Smooth muscle cell (in vitro differentiated cells): ENCODE data around the gene NDRG3. TPM values are rescaled to one million over a fixed set of nuclear protein-coding genes. Genes with fewer than 3 reads are reported as not detected.

Experiments used
- DNase-seq: peaks from one replicate; lab custom pipeline; 2025; ENCODE audit not compliant: unreplicated experiment; lab: John Stamatoyannopoulos, UW
- H2AFZ ChIP-seq: fragments of 200-600 bp; sonication (generic); 2 replicates; pipeline ENCODE4 v1.6.0; 2016; ENCODE audit warnings: antibody characterized with exemption, low read depth, mild to moderate bottlenecking
- H3F3A ChIP-seq: fragments of 200-600 bp; sonication (generic); 2 replicates; pipeline ENCODE4 v1.6.0; 2017; ENCODE audit warnings: antibody characterized with exemption, low read depth
- H3K27ac ChIP-seq: fragments of 200-600 bp; sonication (generic); 2 replicates; pipeline ENCODE4 v1.5.1; 2016; ENCODE audit warnings: low read depth, mild to moderate bottlenecking
- H3K27me3 ChIP-seq: fragments of 200-600 bp; sonication (generic); 2 replicates; pipeline ENCODE4 v1.6.1; 2016; ENCODE audit warnings: low read depth, mild to moderate bottlenecking
- H3K36me3 ChIP-seq: fragments of 200-600 bp; sonication (generic); 2 replicates; pipeline ENCODE4 v1.5.1; 2016; ENCODE audit warnings: low read depth
- H3K4me1 ChIP-seq: fragments of 200-600 bp; sonication (generic); 2 replicates; pipeline ENCODE4 v1.5.1; 2016; ENCODE audit warnings: low read depth
- H3K4me2 ChIP-seq: fragments of 200-600 bp; sonication (generic); 2 replicates; pipeline ENCODE4 v1.6.0; 2016; ENCODE audit warnings: mild to moderate bottlenecking
- H3K4me3 ChIP-seq: fragments of 200-600 bp; sonication (generic); 2 replicates; pipeline ENCODE4 v1.5.1; 2016; ENCODE audit warnings: mild to moderate bottlenecking
- H3K79me2 ChIP-seq: fragments of 200-600 bp; sonication (generic); 2 replicates; pipeline ENCODE4 v1.6.0; 2016; ENCODE audit warnings: low read depth, mild to moderate bottlenecking
- H3K9ac ChIP-seq: fragments of 200-600 bp; sonication (generic); 2 replicates; pipeline ENCODE4 v1.6.0; 2016; ENCODE audit warnings: low read depth
- H3K9me3 ChIP-seq: fragments of 200-600 bp; sonication (generic); replicated peaks from 2 replicates; pipeline ENCODE4 v1.5.1; 2016; ENCODE audit warnings: low read depth
- H4K20me1 ChIP-seq: fragments of 200-600 bp; sonication (generic); 2 replicates; pipeline ENCODE4 v1.6.0; 2016; ENCODE audit warnings: low read depth
- WGBS: methylation state at CpG from one replicate; pipeline ENCODE4 v1.1.7; 2016; ENCODE audit warnings: low lambda C conversion rate; 5-methylcytosine and 5-hydroxymethylcytosine counted together
- polyA plus RNA-seq: library from polyadenylated mRNA; unstranded; fragments of >200 nt; fragmentation: Nextera tagmentation; extraction: Ambion mirVana; gene quantifications from 2 replicates; pipeline ENCODE4 v1.2.1, GENCODE V29; 2016
- total RNA-seq: library from RNA; depleted of rRNA; stranded (reverse); fragments of >200 nt; gene quantifications from 2 replicates; pipeline ENCODE4 v1.2.3, GENCODE V29; 2014
- TF ChIP-seq, protein P1 (sequence below): fragments of 200-600 bp; sonication (generic); IDR thresholded peaks from 2 replicates; pipeline ENCODE4 v1.5.1; 2017; ENCODE audit warnings: borderline replicate concordance, mild to moderate bottlenecking, antibody characterized with exemption; ENCODE audit not compliant: insufficient read depth, poor library complexity, severe bottlenecking

NDRG3 gene
- total and polyA plus RNA-seq, 2 experiments from 2014 or later, result 13.4 to 14.6 TPM

DNA sequence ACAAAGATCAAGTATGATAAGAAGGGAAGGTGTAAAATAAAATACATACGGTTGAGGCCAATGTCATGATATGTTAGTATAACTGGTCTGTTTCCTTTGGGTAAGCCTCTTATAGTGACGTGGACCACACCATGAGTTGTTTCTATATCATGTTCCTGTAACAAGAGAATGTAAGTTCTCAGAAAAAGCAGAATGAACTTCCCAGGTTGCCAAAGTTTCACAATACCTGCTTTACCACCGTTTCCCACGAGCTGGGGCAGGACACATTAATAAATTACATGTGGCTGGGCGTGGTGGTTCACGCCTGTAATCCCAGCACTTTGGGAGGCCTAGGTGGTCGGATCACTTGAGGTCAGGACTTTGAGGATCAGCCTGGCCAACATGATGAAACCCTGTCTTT, 57.3 kb downstream of the NDRG3 start:
- Histone ChIP-seq H3K4me1 (no peaks in the 10 kb centered on the region), H3K4me2 (no peak overlapping the region), H3K9ac (no peak overlapping the region), H3K79me2 (no peaks in the 10 kb centered on the region), H3K27me3 (no peaks in the 10 kb centered on the region), H3K9me3 (no peaks in the 10 kb centered on the region), H3K36me3 (no peaks in the 10 kb centered on the region), H2AFZ (no peak overlapping the region), H3F3A (no peaks in the 10 kb centered on the region), H4K20me1 (no peaks in the 10 kb centered on the region), H3K4me3 (no peak overlapping the region), H3K27ac (no peak overlapping the region)
- no peak for DNase-seq
- TF ChIP-seq, protein P1, sequence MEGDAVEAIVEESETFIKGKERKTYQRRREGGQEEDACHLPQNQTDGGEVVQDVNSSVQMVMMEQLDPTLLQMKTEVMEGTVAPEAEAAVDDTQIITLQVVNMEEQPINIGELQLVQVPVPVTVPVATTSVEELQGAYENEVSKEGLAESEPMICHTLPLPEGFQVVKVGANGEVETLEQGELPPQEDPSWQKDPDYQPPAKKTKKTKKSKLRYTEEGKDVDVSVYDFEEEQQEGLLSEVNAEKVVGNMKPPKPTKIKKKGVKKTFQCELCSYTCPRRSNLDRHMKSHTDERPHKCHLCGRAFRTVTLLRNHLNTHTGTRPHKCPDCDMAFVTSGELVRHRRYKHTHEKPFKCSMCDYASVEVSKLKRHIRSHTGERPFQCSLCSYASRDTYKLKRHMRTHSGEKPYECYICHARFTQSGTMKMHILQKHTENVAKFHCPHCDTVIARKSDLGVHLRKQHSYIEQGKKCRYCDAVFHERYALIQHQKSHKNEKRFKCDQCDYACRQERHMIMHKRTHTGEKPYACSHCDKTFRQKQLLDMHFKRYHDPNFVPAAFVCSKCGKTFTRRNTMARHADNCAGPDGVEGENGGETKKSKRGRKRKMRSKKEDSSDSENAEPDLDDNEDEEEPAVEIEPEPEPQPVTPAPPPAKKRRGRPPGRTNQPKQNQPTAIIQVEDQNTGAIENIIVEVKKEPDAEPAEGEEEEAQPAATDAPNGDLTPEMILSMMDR, result no peak
- WGBS, result 91% methylated on average over 7 of the region's 7 CpGs

DNA sequence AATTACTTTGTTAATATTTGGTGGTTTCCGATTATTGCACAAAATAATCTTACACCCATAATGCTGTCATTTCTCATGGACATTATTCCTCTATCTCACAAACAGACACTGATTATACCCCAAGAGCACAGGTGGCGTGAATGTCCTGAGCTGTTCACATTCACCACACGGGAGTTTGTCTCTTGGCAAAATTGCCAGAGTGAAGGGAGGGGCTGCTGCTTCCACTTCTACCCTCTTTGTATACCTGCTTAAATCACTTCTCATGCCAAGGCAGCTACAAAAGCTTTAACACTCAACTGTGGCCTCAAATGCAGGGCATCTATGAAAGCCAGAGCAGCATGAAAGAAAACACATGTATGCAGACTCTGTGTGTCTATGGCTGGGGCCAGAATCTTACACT, 58.0 kb downstream of the NDRG3 start:
- Histone ChIP-seq H2AFZ (no peak overlapping the region), H3F3A (no peaks in the 10 kb centered on the region), H3K36me3 (no peaks in the 10 kb centered on the region), H3K79me2 (no peaks in the 10 kb centered on the region), H4K20me1 (no peaks in the 10 kb centered on the region), H3K4me2 (no peak overlapping the region), H3K4me3 (no peak overlapping the region), H3K9ac (no peak overlapping the region), H3K4me1 (no peaks in the 10 kb centered on the region), H3K27me3 (no peaks in the 10 kb centered on the region), H3K27ac (no peak overlapping the region), H3K9me3 (no peaks in the 10 kb centered on the region)
- TF ChIP-seq, protein P1, result no peak
- WGBS, result 96% methylated on average over 3 of the region's 3 CpGs
- DNase-seq, result no peak

DNA sequence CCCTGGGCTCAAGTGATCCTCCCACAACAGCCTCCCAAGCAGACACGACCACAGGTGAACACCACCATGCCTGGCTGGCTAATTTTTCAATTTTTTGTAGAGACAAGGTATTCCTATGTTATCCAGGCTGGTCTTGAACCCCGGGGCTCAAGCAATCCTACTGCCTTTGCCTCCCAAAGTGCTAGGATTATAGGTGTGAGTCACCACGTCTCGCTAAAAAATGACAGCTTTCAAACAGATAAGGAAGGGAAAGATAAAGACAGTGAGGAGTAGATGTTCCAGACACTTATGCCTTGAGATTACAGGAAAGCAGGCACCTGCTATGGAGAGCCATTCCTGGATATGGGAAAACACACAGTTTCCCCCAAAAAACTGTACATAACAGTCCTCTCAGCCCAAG, 58.9 kb downstream of the NDRG3 start:
- 76% methylated on average over 4 of the region's 4 CpGs for WGBS
- Histone ChIP-seq H3F3A (no peaks in the 10 kb centered on the region), H3K9me3 (no peaks in the 10 kb centered on the region), H3K79me2 (no peaks in the 10 kb centered on the region), H3K4me1 (no peaks in the 10 kb centered on the region), H3K36me3 (no peaks in the 10 kb centered on the region), H3K4me2 (no peak overlapping the region), H3K4me3 (no peak overlapping the region), H3K27ac (no peak overlapping the region), H4K20me1 (no peaks in the 10 kb centered on the region), H3K9ac (no peak overlapping the region), H3K27me3 (no peaks in the 10 kb centered on the region), H2AFZ (no peak overlapping the region)
- no peak for DNase-seq
- TF ChIP-seq, protein P1, result no peak

DNA sequence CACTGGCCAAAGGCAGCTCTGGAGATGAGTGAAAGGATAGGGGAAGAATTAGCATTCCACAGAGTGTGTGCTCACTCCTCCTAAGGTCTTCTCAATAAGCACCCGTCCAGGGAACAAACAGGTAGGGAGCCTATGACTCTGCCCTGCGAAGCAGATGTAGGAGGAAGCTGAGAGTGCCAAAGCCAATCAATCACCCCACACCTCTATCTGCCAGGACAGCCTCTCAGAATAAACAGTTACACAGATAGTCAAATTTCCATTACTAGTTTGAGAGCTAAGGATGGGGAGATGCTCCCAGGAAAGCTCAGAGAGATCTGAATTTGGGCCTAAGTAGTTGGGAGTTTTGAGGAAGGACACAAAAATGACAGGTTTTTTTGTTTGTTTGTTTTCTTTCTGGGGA, 59.4 kb downstream of the NDRG3 start:
- TF ChIP-seq, protein P1, result no peak
- no peaks in the 10 kb centered on the region for H3K4me1 ChIP-seq
- H3K4me3 ChIP-seq, result no peak overlapping the region
- H3F3A ChIP-seq, result no peaks in the 10 kb centered on the region
- no peak overlapping the region for H3K4me2 ChIP-seq
- H3K79me2 ChIP-seq, result no peaks in the 10 kb centered on the region
- H3K27me3 ChIP-seq, result no peaks in the 10 kb centered on the region
- no peak overlapping the region for H2AFZ ChIP-seq
- no peaks in the 10 kb centered on the region for H3K36me3 ChIP-seq
- H3K9ac ChIP-seq, result no peak overlapping the region
- no peaks in the 10 kb centered on the region for H4K20me1 ChIP-seq
- no peak overlapping the region for H3K27ac ChIP-seq
- no peaks in the 10 kb centered on the region for H3K9me3 ChIP-seq
- DNase-seq, result no peak
- WGBS, result 100% methylated on average over 2 of the region's 2 CpGs
